ENCODE results near the gene PDS5B.
"Not testable (repeated sequence)": the region's sequence is repeated elsewhere in the genome, so short reads cannot be mapped to it uniquely, and the experiment has no call there.

The PDS5B gene

GRCh38 chr13:32695602-32696250, 109.5 kb downstream of the PDS5B start:
- no peak for TF ChIP-seq CTCF (IDR thresholded peaks at IDR 0.05; ENCODE audit: insufficient read depth, missing control alignments)
- no peak for FAIRE-seq
- no peak for DNase-seq (ENCODE audit: insufficient read length, low spot score)

DNA sequence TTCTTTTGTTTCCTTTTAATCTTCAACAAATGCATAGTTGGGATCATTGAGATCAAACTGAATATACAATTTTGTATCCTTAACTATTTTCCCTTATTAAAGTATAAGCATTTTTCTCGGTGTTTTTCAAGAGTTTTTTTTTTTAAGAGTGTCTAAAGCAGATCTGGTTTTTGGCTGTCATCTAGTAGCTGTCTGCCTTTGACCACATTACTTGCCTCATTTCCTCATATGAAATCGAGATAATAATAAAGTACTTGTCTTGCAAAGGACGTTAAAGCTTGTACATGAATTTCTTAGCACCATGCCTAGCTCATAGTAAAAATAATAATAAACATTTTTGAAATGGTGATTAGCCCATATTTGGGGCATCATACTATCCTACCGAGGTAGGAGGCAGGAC, 121.2 kb downstream of the PDS5B start:
- no peak for FAIRE-seq
- DNase-seq (ENCODE audit: insufficient read length, low spot score): no peak
- TF ChIP-seq CTCF (IDR thresholded peaks at IDR 0.05; ENCODE audit: insufficient read depth, missing control alignments): no peak

- no peak for DNase-seq (ENCODE audit: insufficient read length, low spot score)
- no peak for TF ChIP-seq CTCF (IDR thresholded peaks at IDR 0.05; ENCODE audit: insufficient read depth, missing control alignments)
- no peak for FAIRE-seq
Observed at GRCh38 chr13:32713397-32713796, 127.1 kb downstream of the PDS5B start.

DNA sequence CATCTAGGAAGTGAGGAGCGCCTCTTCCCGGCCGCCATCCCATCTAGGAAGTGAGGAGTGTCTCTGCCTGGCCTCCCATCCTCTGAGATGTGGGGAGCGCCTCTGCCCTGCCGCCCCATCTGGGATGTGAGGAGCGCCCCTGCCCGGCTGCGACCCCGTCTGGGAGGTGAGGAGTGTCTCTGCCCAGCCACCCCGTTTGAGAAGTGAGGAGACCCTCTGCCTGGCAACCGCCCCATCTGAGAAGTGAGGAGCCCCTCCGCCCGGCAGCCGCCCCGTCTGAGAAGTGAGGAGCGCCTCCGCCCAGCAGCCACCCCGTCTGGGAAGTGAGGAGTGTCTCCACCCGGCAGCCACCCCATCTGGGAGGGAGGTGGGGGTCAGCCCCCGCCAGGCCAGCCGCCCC, 129.9 kb downstream of the PDS5B start:
- not testable (repeated sequence) for FAIRE-seq; DNase-seq (ENCODE audit: insufficient read length, low spot score)

GRCh38 chr13:32720026-32720425, 133.8 kb downstream of the PDS5B start:
- FAIRE-seq (no peak), DNase-seq (ENCODE audit: insufficient read length, low spot score) (no peak)
- TF ChIP-seq CTCF (IDR thresholded peaks at IDR 0.05; ENCODE audit: insufficient read depth, missing control alignments): no peak

DNA sequence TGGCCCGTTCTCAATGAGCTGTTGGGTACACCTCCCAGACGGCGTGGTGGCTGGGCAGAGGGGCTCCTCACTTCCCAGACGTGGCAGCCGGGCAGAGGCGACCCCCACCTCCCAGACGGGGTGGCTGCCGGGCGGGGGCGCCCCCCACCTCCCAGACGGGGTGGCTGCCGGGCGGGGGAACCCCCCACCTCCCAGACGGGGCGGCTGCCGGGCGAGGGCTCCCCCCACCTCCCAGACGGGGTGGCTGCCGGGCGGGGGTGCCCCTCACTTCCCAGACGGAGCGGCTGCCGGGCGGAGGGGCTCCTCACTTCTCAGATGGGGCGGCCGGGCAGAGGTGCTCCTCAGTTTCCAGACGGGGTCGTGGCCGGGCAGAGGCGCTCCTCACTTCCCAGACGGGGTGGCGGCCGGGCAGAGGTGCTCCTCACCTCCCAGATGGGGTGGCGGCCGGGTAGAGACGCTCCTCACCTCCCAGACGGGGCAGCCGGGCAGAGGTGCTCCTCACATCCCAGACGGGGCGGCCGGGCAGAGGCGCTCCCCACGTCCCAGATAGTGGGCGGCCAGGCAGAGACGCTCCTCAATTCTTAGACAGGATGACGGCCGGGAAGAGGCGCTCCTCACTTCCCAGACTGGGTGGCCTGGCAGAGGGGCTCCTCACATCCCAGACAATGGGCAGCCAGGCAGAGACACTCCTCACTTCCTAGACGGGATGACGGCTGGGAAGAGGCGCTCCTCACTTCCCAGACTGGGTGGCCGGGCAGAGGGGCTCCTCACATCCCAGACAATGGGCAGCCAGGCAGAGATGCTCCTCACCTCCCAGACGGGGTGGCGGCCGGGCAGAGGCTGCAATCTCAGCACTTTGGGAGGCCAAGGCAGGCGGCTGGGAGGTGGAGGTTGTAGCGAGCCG, 135.1 kb downstream of the PDS5B start:
- not testable (repeated sequence) for DNase-seq (ENCODE audit: insufficient read length, low spot score); FAIRE-seq

- FAIRE-seq (no peak), DNase-seq (ENCODE audit: insufficient read length, low spot score) (no peak)
- TF ChIP-seq CTCF (IDR thresholded peaks at IDR 0.05; ENCODE audit: insufficient read depth, missing control alignments): no peak
Observed at GRCh38 chr13:32722340-32722739, 136.1 kb downstream of the PDS5B start.

GRCh38 chr13:32723987-32724386, 137.7 kb downstream of the PDS5B start:
- DNase-seq (ENCODE audit: insufficient read length, low spot score): no peak
- TF ChIP-seq CTCF (IDR thresholded peaks at IDR 0.05; ENCODE audit: insufficient read depth, missing control alignments): no peak
- FAIRE-seq: no peak
